Stimulated activated CD4-positive, alpha-beta T cell treated with anti-CD3 and anti-CD28 coated beads, Interleukin-4, amount 100 ng/mL, for 48 hours (primary cell): ENCODE results near the gene PKM.
A peak's percentile ranks its signal among the peaks of the same experiment; 100 is the strongest.

ENCODE experiments used
- DNase-seq, 2 donors: peaks; one replicate each; pipeline ENCODE4 v3.0.0-alpha.2; 2020; ENCODE audit warnings: low read depth in 2 of 2

PKM gene

GRCh38 chr15:72200395-72201237 lies 30.4 kb downstream of the PKM start:
- no peak for DNase-seq

- DNase-seq, result peak; percentile 50 to 51
Observed at GRCh38 chr15:72199721-72200212, 31.2 kb downstream of the PKM start.

- no peak for DNase-seq
Observed at GRCh38 chr15:72199205-72199515, 31.8 kb downstream of the PKM start.

GRCh38 chr15:72198356-72199204 lies 32.4 kb downstream of the PKM start:
- DNase-seq, result no peak

- peak in 1 of 2 donors; percentile 37 for DNase-seq
Observed at GRCh38 chr15:72197460-72198355, 33.3 kb downstream of the PKM start, which contains the start of gene GRAMD2A. Gene GRAMD2A (minus strand): TSS chr15:72197787.

GRCh38 chr15:72197041-72197459 lies 33.9 kb downstream of the PKM start:
- no peak for DNase-seq

GRCh38 chr15:72196409-72197040 lies 34.5 kb downstream of the PKM start:
- no peak for DNase-seq

GRCh38 chr15:72195101-72195511 lies 35.9 kb downstream of the PKM start:
- DNase-seq, result no peak

- no peak for DNase-seq
Observed at GRCh38 chr15:72193836-72194396, 37.1 kb downstream of the PKM start.

GRCh38 chr15:72192416-72192815 lies 38.6 kb downstream of the PKM start:
- no peak for DNase-seq

- no peak for DNase-seq
Observed at GRCh38 chr15:72189250-72189902, 41.6 kb downstream of the PKM start.

- DNase-seq, result no peak
Observed at GRCh38 chr15:72184165-72184811, 46.7 kb downstream of the PKM start.

- no peak for DNase-seq
Observed at GRCh38 chr15:72183781-72184164, 47.2 kb downstream of the PKM start.

- no peak for DNase-seq
Observed at GRCh38 chr15:72182673-72183072, 48.3 kb downstream of the PKM start.

- DNase-seq, result no peak
Observed at GRCh38 chr15:72182244-72182643, 48.7 kb downstream of the PKM start.

GRCh38 chr15:72180761-72181324 lies 50.1 kb downstream of the PKM start:
- DNase-seq, result no peak

- DNase-seq, result no peak
Observed at GRCh38 chr15:72179950-72180581, 50.9 kb downstream of the PKM start.

- DNase-seq, result no peak
Observed at GRCh38 chr15:72178976-72179585, 51.9 kb downstream of the PKM start.

GRCh38 chr15:72176743-72177142 lies 54.2 kb downstream of the PKM start:
- no peak for DNase-seq
